NAMALWA (cell line): ENCODE data around the gene PCNT.

Source experiments
- DNase-seq: peaks from one replicate; pipeline ENCODE4 v3.0.0-alpha.2; 2015; ENCODE audit warnings: low spot score

Gene PCNT

DNA sequence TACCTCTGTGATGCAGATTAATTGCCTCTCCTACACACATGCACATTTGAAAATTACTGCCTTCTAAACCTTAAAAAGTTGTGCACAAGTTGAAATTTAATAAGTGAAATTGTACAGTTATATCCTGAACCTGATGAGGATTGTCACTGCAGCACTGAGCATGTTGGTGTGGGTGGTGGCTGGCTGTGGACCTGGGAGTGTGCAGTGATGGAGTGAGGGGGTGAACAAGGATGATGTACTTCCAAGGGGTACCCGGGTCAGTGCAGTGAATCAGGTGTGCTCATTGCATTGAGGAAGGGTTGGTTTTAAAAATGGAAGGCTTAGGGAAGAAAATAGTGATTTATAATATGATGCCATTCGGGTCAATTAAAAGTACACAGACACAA is 158.9 kb downstream of the PCNT start:
- DNase-seq, result no peak

DNA sequence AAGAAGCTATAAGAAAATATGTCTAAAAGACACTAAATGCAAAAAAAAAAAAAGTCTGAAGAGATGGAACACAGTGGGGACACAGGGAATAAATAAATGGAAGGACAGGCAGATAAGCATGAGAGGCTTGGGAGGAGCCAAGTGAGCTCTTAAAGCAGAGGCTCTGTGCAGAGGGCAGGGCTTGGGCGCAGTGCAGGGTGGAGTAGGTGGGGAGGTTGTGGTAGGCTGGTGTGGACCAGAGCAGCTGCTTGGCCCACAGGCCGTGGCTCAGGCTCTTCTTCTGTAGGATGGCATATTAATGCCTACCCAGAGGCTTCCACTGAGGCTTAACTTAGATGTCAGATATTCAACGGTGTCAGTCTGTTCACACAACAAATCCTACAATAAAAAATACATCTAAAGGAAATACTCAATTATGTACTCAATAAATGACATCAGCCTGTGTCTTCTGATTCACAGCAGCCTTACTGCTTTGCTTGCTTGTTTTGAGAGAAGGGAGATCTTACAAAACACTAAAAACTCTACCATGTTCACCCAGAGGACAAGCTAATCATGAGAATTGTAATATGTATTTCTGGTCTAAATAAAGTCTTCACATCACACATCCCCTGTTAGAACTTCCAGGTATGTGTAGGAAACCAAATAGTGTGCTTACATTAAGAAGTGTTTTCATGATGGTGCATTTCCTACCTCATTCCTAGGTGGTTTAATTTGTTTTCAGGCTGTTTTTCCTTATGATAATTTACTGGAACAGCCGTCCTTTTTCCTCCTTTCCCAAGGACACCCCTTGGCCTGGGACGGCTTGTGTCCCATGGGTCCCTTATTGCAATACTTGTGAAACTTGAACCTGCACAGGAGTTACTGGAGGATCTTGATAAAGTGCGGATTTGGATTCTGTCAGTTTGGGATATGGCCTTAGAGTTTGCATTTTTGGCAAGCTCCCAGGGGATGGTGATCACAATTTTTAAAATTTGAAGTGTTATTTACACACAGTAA is 159.6 kb downstream of the PCNT start:
- DNase-seq, result no peak

DNA sequence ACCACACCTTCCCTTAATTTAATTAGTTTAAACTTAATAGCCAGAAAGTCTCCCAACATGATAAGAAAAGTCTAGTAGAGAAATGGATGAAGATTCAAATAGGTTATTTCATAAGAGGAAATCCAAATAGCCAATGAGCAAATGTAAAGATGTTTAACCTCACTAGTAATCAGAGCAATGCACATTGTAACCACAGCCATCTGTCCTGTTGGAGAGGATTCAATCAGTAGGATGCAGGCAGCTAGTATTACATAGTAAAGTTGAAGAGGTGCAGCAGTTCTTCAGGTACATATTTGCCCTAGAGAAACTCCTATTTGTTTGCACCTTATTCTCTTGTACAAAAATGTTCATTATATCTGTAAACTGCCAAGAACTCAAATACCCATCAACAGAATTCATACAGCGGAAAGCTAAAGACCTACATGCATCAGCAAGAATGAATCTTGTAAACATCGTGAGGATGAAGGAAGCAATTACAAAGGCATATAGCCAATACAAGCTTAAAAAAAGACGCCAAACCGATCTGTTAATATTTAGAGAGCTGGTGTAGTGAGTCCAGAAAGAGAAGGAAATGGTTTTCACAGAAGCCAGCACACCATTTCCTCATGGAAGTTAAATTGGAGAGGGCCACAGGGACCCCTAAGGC is 162.6 kb downstream of the PCNT start:
- DNase-seq, result no peak

DNA sequence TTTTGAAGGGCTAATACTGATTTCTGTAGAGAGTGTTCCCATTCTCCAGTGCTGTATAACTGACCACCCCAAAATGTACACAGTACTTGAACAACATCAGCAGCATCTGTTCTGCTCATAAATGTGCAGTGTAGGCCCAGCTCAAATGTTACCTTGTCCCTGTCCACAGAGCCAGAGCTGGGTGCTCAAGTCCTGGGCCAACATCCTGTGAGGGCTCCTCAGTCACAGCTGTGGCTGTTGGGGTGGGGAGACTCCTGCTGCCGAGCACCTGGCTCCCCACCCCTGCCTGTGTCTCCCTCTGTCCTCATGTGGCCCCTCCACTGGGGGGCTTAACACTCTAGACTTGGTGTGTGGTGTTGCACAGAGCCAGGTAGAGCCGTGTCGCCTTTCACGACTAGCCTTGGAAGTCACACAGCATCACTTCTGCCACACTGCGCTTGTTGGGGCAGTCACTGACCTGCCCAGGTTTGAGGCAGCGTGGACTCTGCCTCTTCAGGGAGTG is 165.3 kb downstream of the PCNT start:
- DNase-seq, result no peak

DNA sequence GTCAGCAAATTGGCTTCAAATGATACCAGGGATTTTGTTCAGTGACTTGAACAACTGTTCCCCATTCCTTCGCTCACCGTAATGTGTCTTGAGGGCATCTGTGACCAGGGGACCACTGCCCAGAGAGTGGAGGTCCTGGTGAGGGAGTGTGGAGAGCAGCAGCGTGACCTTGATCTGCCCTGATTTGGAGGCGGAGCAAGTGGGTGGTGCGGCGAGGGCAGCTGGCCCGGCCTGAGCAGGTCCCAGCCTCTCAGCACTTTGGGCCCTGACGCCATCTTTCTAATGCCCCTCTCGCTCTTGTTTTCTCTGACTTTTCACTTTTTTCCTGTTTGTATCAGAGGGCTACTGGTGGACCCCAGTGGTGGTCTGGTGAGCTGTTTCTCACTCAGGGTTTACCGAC is 165.8 kb downstream of the PCNT start:
- DNase-seq, result no peak

DNA sequence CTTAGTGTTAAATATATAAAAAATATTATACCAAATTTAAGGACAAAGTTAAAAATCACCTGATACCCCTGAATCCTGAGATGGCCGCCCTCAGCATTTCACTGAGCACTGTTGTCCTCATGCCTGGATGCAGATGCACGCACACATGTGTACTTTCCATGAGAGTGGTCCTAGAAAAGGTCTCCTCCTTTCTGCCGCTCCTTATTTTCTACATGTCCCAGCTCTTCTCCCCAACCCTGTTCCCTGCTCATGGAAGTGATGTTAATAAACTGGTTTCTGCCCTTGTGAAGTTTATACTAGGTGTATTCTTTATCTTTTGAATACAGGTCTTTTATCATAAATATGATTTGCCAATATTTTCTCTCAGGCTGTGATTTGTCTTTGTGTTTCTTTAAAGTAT is 167.6 kb downstream of the PCNT start:
- DNase-seq, result no peak

DNA sequence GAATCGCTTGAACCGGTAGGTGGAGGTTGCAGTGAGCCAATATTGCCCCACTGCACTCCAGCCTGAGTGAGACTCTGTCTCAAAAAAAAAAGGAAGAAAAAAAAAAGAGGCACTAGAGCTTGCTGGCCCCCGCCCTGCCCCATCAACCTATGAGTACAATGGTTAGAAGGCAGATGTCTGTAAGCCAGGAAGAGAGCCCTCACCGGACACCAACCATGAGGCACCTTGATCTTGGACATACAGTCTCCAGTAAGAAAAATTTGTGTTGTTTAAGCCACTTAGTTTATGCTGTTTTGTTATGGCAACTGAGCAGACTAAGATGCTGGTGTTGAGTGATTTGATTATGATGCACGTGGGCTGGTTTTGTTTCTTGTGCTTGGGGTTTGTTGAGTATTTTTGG is 168.9 kb downstream of the PCNT start:
- DNase-seq, result no peak

DNA sequence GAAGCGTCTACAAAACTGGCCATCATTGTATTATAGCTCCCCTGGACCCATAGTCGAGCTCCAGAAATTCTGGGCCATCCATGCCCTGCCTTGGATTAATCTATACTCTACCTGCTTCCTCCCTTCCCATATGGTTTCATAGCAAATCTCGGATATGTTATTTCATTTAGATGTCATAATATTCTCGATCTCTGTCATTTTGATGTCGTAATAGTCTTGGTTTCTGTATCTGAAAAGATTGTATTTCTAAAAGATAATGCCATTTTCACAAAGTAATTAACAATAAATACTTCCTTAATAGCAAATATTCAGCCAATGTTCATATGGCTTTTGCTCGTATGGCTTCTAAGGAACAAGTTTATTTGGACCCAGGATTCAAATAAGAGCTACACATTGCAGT is 169.9 kb downstream of the PCNT start:
- DNase-seq, result no peak
